Kidney epithelial cell (primary cell): Measurements from ENCODE around the gene SLC6A3. TPM values are rescaled to one million over a fixed set of nuclear protein-coding genes. Genes with fewer than 3 reads are reported as not detected.

ENCODE experiments used
- DNase-seq: peaks from one replicate; pipeline ENCODE4 v3.0.0-alpha.2; 2010; ENCODE audit warnings: low read depth
- H3K27me3 ChIP-seq: 2 replicates; pipeline ENCODE4 v1.6.0; 2011; ENCODE audit warnings: low read length; ENCODE audit not compliant: control insufficient read depth, insufficient read depth
- H3K36me3 ChIP-seq: 2 replicates; pipeline ENCODE4 v1.5.1; 2011; ENCODE audit warnings: low read length; ENCODE audit not compliant: control insufficient read depth, insufficient read depth
- H3K4me3 ChIP-seq: 2 replicates; pipeline ENCODE4 v1.5.1; 2011; ENCODE audit warnings: low read depth, mild to moderate bottlenecking, control low read depth, low read length
- CTCF ChIP-seq: IDR thresholded peaks from 2 replicates; pipeline ENCODE4 v1.5.1; 2011; ENCODE audit warnings: mild to moderate bottlenecking, moderate library complexity, low read length, control low read depth, inconsistent platforms; ENCODE audit not compliant: insufficient read depth, poor library complexity, severe bottlenecking
- total RNA-seq: library from RNA; depleted of rRNA; stranded (reverse); fragments of >200 nt; gene quantifications from 2 replicates; pipeline ENCODE4 v1.2.3, GENCODE V29; 2015

Gene SLC6A3
- total RNA-seq, 1 donor from 2014 or later: not detected

- no peak overlapping the region for H3K4me3 ChIP-seq
- TF ChIP-seq CTCF: no peak
- H3K36me3 ChIP-seq: no peaks in the 10 kb centered on the region
- H3K27me3 ChIP-seq: peaks cover 18% of the 10 kb centered on the region
- no peak for DNase-seq
These were observed 86.1 kb downstream of the SLC6A3 start for GRCh38 chr5:1359031-1359645.

- Histone ChIP-seq H3K27me3 (peaks cover 18% of the 10 kb centered on the region), H3K36me3 (no peaks in the 10 kb centered on the region), H3K4me3 (no peak overlapping the region)
- no peak for TF ChIP-seq CTCF
- no peak for DNase-seq
These were observed 86.6 kb downstream of the SLC6A3 start for GRCh38 chr5:1358726-1359025.

GRCh38 chr5:1357946-1358725, 87.1 kb downstream of the SLC6A3 start:
- no peak for DNase-seq
- Histone ChIP-seq H3K27me3 (peaks cover 18% of the 10 kb centered on the region), H3K4me3 (no peak overlapping the region), H3K36me3 (no peaks in the 10 kb centered on the region)
- TF ChIP-seq CTCF: no peak

- peaks cover 21% of the 10 kb centered on the region for H3K27me3 ChIP-seq
These were observed 88.1 kb downstream of the SLC6A3 start for GRCh38 chr5:1356873-1357787.

GRCh38 chr5:1354576-1354975, 90.7 kb downstream of the SLC6A3 start:
- Histone ChIP-seq H3K36me3 (no peaks in the 10 kb centered on the region), H3K4me3 (no peak overlapping the region), H3K27me3 (peaks cover 19% of the 10 kb centered on the region)
- no peak for TF ChIP-seq CTCF
- DNase-seq: no peak

More at GRCh38 chr5:1356873-1357787, 88.1 kb downstream of the SLC6A3 start:
- no peak for TF ChIP-seq CTCF
- Histone ChIP-seq H3K36me3 (no peaks in the 10 kb centered on the region), H3K4me3 (no peak overlapping the region)
- no peak for DNase-seq
